ENCODE measurements around the gene FUOM.

FUOM gene

DNA sequence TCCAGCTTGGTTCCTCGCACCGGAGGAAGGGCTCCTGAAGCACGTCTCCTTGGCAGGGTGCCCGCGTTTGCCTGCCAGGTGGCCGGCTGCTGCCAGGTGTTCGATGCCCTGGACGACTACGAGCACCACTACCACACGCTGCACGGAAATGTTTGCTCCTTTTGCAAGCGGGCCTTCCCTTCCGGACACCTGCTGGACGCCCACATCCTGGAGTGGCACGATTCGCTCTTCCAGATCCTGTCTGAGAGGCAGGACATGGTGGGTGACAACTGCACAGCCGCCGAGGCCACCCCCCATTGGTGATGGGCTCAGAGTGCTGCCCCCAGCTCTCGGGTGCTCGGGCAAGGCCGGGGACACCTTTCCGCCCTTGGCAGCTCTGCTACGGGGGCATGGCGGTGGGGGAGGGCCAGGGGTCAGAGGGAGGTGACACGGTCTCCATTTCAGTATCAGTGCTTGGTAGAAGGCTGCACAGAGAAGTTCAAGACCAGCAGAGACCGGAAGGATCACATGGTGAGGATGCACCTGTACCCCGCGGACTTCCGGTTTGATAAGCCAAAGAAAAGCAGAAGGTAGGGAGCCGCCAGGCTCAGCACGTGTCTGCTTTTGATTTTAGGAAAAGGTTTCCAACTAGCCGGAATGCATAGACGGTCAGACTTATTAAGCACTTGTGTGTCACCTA is 48.0 kb downstream of the FUOM start:
- no peak for DNase-seq

DNA sequence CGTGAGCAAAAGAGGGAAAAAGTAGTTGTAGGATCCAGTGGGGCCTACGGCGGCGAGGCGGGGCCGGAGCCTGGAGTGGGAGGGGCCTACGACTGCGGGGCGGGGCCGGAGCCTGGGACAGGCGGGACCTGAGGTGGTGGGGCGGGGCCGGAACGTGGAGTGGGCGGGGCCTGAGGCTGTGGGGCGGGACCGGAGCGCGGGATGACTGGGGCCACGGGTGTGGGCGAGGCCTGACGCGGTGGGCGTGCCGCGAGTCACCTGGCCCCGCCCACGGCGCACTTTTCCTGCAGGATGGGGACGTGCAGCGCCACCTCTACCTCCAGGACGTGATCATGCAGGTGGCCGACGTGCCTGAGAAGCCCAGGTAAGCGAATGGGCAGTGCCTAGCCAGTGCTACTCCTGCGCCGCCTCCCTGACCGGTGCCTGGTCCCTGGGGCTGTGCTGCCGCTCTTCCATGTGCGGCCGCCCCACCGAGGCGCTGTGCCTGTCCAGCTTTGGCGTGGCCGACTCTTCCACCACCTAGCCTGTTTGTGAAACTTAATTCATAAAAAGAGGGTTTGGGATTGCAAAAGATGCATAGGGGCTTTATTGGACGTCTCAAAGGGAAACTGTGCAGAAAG is 48.6 kb downstream of the FUOM start:
- peak; percentile 73 to 92 for DNase-seq

DNA sequence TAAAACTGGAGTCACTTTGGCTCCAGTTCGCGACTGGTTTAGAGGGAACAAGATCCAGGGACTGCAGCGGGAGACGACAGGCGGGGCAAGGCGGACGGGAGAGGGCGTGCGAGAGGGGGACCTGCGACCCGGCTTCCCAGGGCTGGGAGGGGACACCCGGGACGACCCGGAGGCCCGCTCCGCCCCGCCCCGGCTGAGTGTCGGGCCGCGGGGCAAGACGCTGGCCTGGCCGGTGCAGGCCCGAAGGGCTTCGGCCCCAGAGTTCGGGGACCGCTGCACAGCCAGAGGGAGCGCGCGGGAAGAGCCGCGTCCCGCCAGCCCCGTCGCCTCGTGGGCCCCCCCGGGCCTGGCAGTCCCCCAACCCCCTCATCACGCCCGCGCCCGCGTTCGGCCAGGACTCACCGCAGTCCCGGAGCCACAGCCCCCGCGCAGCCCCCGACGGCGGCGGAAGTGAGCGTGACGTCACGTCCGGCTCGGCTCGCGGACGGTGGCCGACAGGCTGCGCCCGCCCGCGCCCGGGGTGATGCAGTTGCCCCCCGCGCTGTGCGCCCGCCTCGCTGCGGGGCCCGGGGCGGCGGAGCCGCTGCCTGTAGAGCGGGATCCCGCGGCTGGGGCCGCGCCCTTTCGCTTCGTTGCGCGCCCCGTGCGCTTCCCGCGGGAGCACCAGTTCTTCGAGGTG is 49.3 kb downstream of the FUOM start, which contains the start of the genes TUBGCP2 and ZNF511:
Gene TUBGCP2, minus strand, starts transcription at position 452 of the 679 bp plus-strand sequence. CDS start 5,931 bp downstream, outside the sequence.
Gene ZNF511, plus strand, starts transcription at position 494 of the 679 bp plus-strand sequence. Its CDS starts 30 bp downstream, at position 524.
- DNase-seq = peak; percentile 73 to 92

DNA sequence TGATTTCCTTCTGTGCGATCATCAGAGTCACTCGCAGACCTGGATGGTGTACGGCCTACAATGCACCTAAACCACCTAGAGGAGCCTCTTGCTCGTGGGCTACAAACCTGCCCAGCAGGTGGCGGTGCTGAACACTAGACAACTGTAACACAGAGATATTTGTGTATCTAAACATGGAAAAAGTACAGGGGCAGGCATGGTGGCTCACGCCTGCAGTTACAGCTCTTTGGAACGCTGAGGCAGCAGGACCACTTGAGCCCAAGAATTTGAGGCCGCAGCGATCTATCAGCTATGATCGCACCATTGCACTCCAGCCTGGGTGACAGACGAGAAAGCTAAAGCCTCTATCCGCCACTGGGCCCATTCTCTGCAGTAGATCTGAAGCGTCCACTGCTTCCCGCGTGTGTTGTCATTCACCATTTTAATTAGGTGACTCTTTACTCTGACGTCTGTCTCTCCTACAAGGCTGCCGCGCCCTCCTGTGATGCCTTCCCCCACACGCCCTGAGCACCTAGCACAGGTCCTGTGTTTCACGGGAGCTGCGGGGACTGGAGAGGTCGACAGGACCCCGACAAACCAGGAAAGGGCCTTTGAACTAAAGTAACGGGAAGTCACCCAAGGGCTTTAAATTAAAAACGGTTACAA is 49.9 kb downstream of the FUOM start:
- DNase-seq = peak in 1 of 2 donors; percentile 18

DNA sequence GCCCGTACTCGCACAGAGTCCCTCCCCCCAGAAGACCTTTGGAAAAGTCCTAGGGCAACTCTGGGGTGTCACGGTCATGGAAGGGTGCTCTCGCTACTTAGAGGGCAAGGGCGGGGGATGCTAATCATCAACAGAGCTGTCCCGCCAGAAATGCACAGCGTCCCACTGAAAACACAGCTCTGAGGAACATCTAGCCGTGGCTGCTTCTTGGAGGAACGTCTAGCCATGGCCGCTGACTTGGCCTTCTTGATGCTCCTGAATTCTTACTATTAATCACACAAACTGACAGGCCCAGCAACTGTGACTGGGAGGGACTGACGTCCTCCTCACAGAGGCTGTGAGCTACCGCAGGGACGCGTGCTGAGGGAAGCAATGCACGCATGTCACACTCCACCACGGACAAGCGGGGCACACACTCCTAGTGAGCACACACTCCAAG is 50.9 kb downstream of the FUOM start:
- no peak for DNase-seq

DNA sequence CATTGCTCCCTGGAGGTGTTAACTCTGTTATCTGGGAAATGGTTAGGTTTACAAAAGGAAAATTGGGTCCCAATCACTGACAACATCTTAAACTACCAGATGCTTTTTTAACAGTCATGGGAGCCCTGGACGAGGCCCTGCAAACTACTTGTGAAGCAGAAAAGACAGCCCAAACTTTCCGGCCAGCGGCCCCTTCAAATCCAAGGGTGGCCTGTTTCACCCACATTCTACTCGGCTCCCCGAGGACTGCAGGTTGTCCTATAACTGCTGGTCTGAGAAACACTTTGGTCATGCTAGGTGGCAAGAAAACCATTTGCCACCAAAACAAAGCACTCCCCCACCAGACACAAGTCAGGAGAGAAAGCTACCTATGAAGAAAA is 51.7 kb downstream of the FUOM start:
- no peak for DNase-seq

Measured in hippocampal formation (tissue), 2 donors.